ENCODE data around the gene MAML3. TPM values are rescaled to one million over a fixed set of nuclear protein-coding genes. Genes with fewer than 3 reads are reported as not detected.

The MAML3 gene
- total RNA-seq, 6 donors from 2014 or later: 9.6 to 31.4 (median 14.5) TPM

DNA sequence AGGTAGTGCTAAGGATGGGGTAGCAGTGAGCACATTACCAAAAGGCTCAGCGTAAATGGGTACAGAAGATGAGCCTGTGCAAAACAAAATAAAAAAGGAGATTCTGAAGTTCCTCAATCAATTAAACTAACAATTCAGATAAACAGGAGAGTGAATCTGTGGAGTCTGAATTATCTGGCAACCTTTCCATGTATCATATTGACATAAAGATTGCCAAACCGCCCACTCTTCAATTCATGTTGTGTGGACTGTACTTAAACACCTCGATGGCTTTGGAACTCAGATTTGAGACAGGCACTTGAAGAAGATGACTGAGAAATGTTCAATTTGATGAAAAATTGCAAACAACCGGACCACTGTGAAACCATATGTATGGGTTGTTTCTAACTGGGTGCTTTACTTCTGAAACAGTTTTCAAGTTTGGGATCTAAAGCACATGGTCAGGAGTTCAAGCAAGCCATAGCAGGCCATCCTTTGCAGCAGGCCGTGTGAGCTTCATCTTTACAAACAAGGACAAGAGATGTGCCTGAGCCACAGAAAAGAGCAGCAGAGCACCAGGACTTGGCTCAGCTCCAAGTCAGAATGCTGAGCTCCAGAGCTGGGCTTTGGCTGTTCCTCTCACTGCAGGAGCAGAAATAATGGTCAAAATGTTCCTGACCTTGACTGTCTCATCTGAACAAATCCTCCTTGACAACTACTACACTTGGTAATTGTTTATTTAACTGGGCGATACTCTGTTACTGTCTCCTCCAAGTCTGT, 380.2 kb downstream of the MAML3 start:
- WGBS, 2 donors: 79 to 84% methylated on average over 6 of the region's 6 CpGs
- DNase-seq: no peak
- no peaks in the 10 kb centered on the region for H3K9me3 ChIP-seq

GRCh38 chr4:139770361-139770760, 383.6 kb downstream of the MAML3 start:
- TF ChIP-seq CTCF (IDR thresholded peaks at IDR 0.05): no peak
- no peak for TF ChIP-seq EP300 (IDR thresholded peaks at IDR 0.05)
- TF ChIP-seq POLR2AphosphoS5 (IDR thresholded peaks at IDR 0.05): no peak
- no peak for TF ChIP-seq POLR2A (IDR thresholded peaks at IDR 0.05)
- H3K27me3 ChIP-seq: no peaks in the 10 kb centered on the region
- peak in 1 of 2 donors; percentile 82 for ATAC-seq (ENCODE audit: low FRiP score in 2 of 2)
- 83 to 89% methylated on average over 4 of the region's 4 CpGs for WGBS, 2 donors
- no peak for DNase-seq
- H3K9me3 ChIP-seq: no peaks in the 10 kb centered on the region
- peaks cover 1 to 13% (median 6%) of the 10 kb centered on the region in 4 donors for H3K4me1 ChIP-seq
- no peaks in the 10 kb centered on the region for H3K36me3 ChIP-seq
- H3K27ac ChIP-seq: no peak overlapping the region
- H3K4me3 ChIP-seq: no peak overlapping the region

More for the DNA sequence above, 380.2 kb downstream of the MAML3 start:
- no peaks in the 10 kb centered on the region for H3K36me3 ChIP-seq
- no peak overlapping the region for H3K27ac ChIP-seq
- ATAC-seq (ENCODE audit: low FRiP score in 2 of 2): no peak
- H3K4me1 ChIP-seq: peaks cover 0 to 7% (median 2%) of the 10 kb centered on the region in 4 donors
- H3K4me3 ChIP-seq: no peak overlapping the region
- no peaks in the 10 kb centered on the region for H3K27me3 ChIP-seq
- TF ChIP-seq CTCF (IDR thresholded peaks at IDR 0.05): no peak
- TF ChIP-seq POLR2A (IDR thresholded peaks at IDR 0.05): no peak
- TF ChIP-seq POLR2AphosphoS5 (IDR thresholded peaks at IDR 0.05): no peak
- no peak for TF ChIP-seq EP300 (IDR thresholded peaks at IDR 0.05)

DNA sequence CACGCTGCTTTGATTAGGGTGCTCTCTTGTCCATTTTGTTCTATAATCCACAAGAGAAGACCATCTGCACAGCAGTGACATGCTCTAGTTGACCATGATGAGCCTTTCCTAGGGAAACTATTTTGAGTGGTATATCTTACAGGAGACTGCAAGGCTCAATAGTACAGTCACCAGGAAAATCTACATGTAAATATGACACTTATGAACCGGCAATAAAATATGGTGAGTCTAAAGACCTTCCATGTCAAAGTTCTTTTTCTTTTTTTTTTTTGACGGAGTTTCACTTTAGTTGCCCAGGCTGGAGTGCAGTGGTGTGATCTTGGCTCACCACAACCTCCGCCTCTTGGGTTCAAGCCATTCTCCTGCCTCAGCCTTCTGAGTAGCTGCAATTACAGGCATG, 384.6 kb downstream of the MAML3 start:
- H3K4me1 ChIP-seq: peaks cover 11 to 20% (median 16%) of the 10 kb centered on the region in 4 donors
- H3K27me3 ChIP-seq: no peaks in the 10 kb centered on the region
- no peak overlapping the region for H3K27ac ChIP-seq
- DNase-seq (no peak), ATAC-seq (ENCODE audit: low FRiP score in 2 of 2) (no peak)
- TF ChIP-seq POLR2A (IDR thresholded peaks at IDR 0.05) (no peak), CTCF (IDR thresholded peaks at IDR 0.05) (no peak), POLR2AphosphoS5 (IDR thresholded peaks at IDR 0.05) (no peak), EP300 (IDR thresholded peaks at IDR 0.05) (no peak)
- H3K36me3 ChIP-seq: no peaks in the 10 kb centered on the region
- no peaks in the 10 kb centered on the region for H3K9me3 ChIP-seq
- WGBS, 2 donors: 85 to 93% methylated on average over 4 of the region's 4 CpGs
- no peak overlapping the region for H3K4me3 ChIP-seq

GRCh38 chr4:139768896-139769295, 385.1 kb downstream of the MAML3 start:
- 92 to 98% methylated on average over 4 of the region's 4 CpGs for WGBS, 2 donors
- Histone ChIP-seq H3K36me3 (no peaks in the 10 kb centered on the region), H3K27me3 (no peaks in the 10 kb centered on the region), H3K9me3 (no peaks in the 10 kb centered on the region), H3K4me1 (peaks cover 16 to 25% (median 21%) of the 10 kb centered on the region in 4 donors), H3K4me3 (no peak overlapping the region), H3K27ac (no peak overlapping the region)
- TF ChIP-seq CTCF (IDR thresholded peaks at IDR 0.05) (peak in 1 of 6 experiments; percentile 9), EP300 (IDR thresholded peaks at IDR 0.05) (no peak)
- ATAC-seq (ENCODE audit: low FRiP score in 2 of 2) (no peak), DNase-seq (no peak)

DNA sequence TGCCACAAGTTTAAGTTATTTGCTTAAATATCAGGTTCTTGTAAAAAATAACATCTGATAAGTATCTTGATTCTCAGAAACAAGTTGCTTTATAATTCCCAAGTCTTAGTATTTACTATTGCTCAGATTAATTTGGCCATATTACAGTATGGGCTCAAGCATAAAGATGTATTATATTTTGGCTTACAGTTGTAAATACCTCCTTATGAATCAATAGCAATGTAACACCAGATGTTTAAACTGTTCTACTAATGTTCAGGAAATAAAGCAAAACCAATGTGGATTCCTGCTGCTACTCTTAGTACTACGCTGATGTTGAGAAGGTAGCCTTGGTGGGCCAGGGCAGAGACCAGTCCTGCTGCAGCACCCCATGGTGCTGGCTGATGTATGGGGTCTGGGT, 385.6 kb downstream of the MAML3 start:
- Histone ChIP-seq H3K27me3 (no peaks in the 10 kb centered on the region), H3K27ac (no peak overlapping the region), H3K36me3 (no peaks in the 10 kb centered on the region), H3K4me3 (no peak overlapping the region), H3K4me1 (peaks cover 21 to 30% (median 26%) of the 10 kb centered on the region in 4 donors), H3K9me3 (no peaks in the 10 kb centered on the region)
- ATAC-seq (ENCODE audit: low FRiP score in 2 of 2): no peak
- TF ChIP-seq EP300 (IDR thresholded peaks at IDR 0.05) (no peak), POLR2AphosphoS5 (IDR thresholded peaks at IDR 0.05) (no peak)
- 86 to 100% methylated on average over 1 of the region's 1 CpG for WGBS, 2 donors
- DNase-seq: no peak

All from upper lobe of left lung (tissue), 6 donors.